ENCODE measurements around the gene CTNND2. TPM values are rescaled to one million over a fixed set of nuclear protein-coding genes. Genes with fewer than 3 reads are reported as not detected.

Gene CTNND2
- total RNA-seq, 4 donors from 2014 or later, result 0.22 to 2.8 (median 0.39) TPM

DNA sequence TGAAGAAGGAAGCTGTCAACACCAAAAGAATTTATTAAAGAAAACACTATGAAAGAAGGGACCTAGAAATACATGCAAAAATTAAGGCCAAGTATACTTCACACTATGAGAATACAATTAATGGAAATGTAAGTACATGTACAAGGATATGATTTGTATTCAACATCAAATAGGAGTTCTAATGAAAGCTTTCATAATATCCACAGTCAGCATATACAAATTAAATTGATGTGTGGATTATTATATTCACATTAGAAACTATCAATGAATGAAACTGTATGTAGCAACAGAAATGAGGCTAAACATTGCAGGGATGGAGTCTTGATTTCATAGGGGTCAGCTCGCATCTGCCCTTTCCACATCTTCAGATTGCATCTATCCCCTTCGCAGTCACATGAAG lies 401.5 kb downstream of the CTNND2 start:
- H3K4me1 ChIP-seq, result no peaks in the 10 kb centered on the region
- WGBS, 2 donors, result 90 to 95% methylated on average over 2 of the region's 2 CpGs
- H3K36me3 ChIP-seq, result no peaks in the 10 kb centered on the region
- no peak for TF ChIP-seq POLR2A (IDR thresholded peaks at IDR 0.05)
- TF ChIP-seq, protein P1, sequence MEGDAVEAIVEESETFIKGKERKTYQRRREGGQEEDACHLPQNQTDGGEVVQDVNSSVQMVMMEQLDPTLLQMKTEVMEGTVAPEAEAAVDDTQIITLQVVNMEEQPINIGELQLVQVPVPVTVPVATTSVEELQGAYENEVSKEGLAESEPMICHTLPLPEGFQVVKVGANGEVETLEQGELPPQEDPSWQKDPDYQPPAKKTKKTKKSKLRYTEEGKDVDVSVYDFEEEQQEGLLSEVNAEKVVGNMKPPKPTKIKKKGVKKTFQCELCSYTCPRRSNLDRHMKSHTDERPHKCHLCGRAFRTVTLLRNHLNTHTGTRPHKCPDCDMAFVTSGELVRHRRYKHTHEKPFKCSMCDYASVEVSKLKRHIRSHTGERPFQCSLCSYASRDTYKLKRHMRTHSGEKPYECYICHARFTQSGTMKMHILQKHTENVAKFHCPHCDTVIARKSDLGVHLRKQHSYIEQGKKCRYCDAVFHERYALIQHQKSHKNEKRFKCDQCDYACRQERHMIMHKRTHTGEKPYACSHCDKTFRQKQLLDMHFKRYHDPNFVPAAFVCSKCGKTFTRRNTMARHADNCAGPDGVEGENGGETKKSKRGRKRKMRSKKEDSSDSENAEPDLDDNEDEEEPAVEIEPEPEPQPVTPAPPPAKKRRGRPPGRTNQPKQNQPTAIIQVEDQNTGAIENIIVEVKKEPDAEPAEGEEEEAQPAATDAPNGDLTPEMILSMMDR (IDR thresholded peaks at IDR 0.05), result no peak
- no peak for DNase-seq
- H3K27ac ChIP-seq, result no peak overlapping the region
- no peak overlapping the region for H3K4me3 ChIP-seq (replicated peaks in 1 of 3)
- intact Hi-C loops (cut with DNase I), result no loop called here
- H3K27me3 ChIP-seq, result no peaks in the 10 kb centered on the region
- no peaks in the 10 kb centered on the region for H3K9me3 ChIP-seq

GRCh38 chr5:11497651-11498050 lies 406.6 kb downstream of the CTNND2 start:
- no peaks in the 10 kb centered on the region for H3K27me3 ChIP-seq
- H3K4me1 ChIP-seq, result no peaks in the 10 kb centered on the region
- H3K36me3 ChIP-seq, result no peaks in the 10 kb centered on the region
- no peaks in the 10 kb centered on the region for H3K9me3 ChIP-seq
- H3K27ac ChIP-seq, result no peak overlapping the region
- WGBS, 2 donors, result 98% methylated on average over 1 of the region's 1 CpG
- TF ChIP-seq POLR2A (IDR thresholded peaks at IDR 0.05), result no peak
- TF ChIP-seq, protein P1 (IDR thresholded peaks at IDR 0.05), result no peak
- intact Hi-C loops (cut with DNase I), result no loop called here
- no peak overlapping the region for H3K4me3 ChIP-seq (replicated peaks in 1 of 3)
- no peak for DNase-seq

DNA sequence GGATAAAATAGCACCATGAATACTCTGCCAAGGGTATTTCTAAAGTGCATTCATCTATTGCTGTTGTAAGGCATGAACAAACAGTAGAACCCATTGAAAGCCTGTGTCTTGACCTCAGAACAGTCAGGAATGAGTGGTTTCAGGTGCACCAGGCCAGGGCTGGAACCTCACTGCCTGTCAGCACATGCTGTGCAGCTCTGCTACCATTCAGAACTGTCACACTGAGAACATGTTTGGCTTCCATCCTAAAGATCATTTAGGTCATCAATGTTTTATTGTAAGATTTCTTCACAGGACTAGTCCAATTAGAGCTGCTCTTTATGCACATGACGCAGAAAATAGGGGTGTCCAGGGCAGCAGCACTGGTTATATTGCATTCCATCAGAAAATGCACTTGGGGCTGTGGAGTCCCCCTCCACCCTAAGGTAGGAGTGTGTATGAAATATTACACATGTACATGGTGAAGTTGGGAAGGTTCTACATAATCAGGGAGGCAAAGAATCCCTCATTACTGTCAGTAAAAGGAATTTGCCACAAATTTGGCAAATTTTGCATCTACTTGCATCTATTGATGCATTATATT lies 408.0 kb downstream of the CTNND2 start:
- TF ChIP-seq, protein P1 (IDR thresholded peaks at IDR 0.05), result no peak
- WGBS, 2 donors, result 89 to 100% methylated on average over 1 of the region's 1 CpG
- no peak for DNase-seq
- intact Hi-C loops (cut with DNase I), result no loop called here
- Histone ChIP-seq H3K4me1 (no peaks in the 10 kb centered on the region), H3K4me3 (replicated peaks in 1 of 3) (no peak overlapping the region), H3K36me3 (no peaks in the 10 kb centered on the region), H3K9me3 (no peaks in the 10 kb centered on the region), H3K27me3 (no peaks in the 10 kb centered on the region), H3K27ac (no peak overlapping the region)

- WGBS, 2 donors, result 35 to 43% methylated on average over 3 of the region's 3 CpGs
- no peak for TF ChIP-seq POLR2A (IDR thresholded peaks at IDR 0.05)
- TF ChIP-seq, protein P1 (IDR thresholded peaks at IDR 0.05), result peak in 4 of 6 experiments; percentile 21 to 55 (median 50)
- H3K27ac ChIP-seq, result no peak overlapping the region
- DNase-seq, result no peak
- no peaks in the 10 kb centered on the region for H3K36me3 ChIP-seq
- no peaks in the 10 kb centered on the region for H3K27me3 ChIP-seq
- intact Hi-C loops (cut with DNase I), result loop anchor here (5.0 kb wide), 1 partner anchor 227 kb away; no protein-coding TSS in a partner anchor
- H3K4me3 ChIP-seq (replicated peaks in 1 of 3), result no peak overlapping the region
- H3K4me1 ChIP-seq, result no peaks in the 10 kb centered on the region
- H3K9me3 ChIP-seq, result no peaks in the 10 kb centered on the region
These were observed 409.9 kb downstream of the CTNND2 start for GRCh38 chr5:11494340-11494739.

DNA sequence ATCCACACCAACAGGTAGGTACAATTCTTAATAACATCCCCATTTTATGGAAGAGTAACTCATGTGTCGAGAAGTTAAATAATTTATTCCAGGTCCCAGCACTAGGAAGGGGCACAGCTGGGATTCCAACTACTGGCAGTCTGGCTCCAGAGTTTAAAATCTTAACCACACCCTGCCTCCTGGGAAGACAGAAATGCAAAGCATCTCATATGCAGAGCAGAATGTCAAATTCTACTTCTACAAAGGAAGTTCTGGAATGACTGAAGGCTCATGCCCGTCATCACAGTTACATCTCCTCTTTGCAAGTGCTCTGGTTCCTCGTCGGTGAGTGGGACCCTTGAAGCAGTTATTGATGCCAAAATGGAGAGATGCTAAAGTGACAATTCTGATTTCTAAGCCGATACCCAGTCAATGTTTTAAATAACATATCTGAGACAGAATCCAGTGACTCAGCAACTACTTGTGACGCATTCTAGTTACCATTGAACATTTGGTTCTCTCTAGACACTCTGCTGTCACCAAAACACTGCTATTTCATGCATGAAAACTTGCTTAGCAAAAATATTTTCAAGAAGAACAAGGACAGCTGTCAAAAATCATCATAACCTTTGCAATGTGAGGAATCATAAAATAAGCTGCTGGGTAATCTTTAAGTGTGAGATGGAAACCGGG lies 412.7 kb downstream of the CTNND2 start:
- H3K4me1 ChIP-seq, result no peaks in the 10 kb centered on the region
- DNase-seq, result no peak
- H3K36me3 ChIP-seq, result no peaks in the 10 kb centered on the region
- H3K4me3 ChIP-seq (replicated peaks in 1 of 3), result no peak overlapping the region
- no peak overlapping the region for H3K27ac ChIP-seq
- no peaks in the 10 kb centered on the region for H3K27me3 ChIP-seq
- 89 to 93% methylated on average over 7 of the region's 7 CpGs for WGBS, 2 donors
- intact Hi-C loops (cut with DNase I), result loop anchor here (5.0 kb wide), 1 partner anchor 224 kb away; no protein-coding TSS in a partner anchor
- TF ChIP-seq POLR2A (IDR thresholded peaks at IDR 0.05), result no peak
- TF ChIP-seq, protein P1 (IDR thresholded peaks at IDR 0.05), result no peak
- H3K9me3 ChIP-seq, result no peaks in the 10 kb centered on the region

Measured in thyroid gland (tissue), 4 donors.